Dendritic cell treated with granulocyte-macrophage colony-stimulating factor and Interleukin-4, amounts not matched to agents 40 ng/mL and 50 ng/mL, for 4 days (primary cell): Measurements from ENCODE around the gene KIF5A.

Experiments
- H3K27ac Mint-ChIP-seq: one replicate; pipeline ENCODE4 v1.8.0; 2022; ENCODE audit warnings: mild to moderate bottlenecking, mixed read lengths
- H3K27me3 Mint-ChIP-seq: one replicate; pipeline ENCODE4 v1.8.0; 2022; ENCODE audit warnings: mild to moderate bottlenecking, mixed read lengths
- H3K36me3 Mint-ChIP-seq: one replicate; pipeline ENCODE4 v1.8.0; 2022; ENCODE audit warnings: low read depth, mixed read lengths
- H3K4me1 Mint-ChIP-seq: one replicate; pipeline ENCODE4 v1.8.0; 2022; ENCODE audit warnings: low read depth, mixed read lengths
- H3K4me3 Mint-ChIP-seq: one replicate; pipeline ENCODE4 v1.8.0; 2022; ENCODE audit warnings: mild to moderate bottlenecking, moderate library complexity, mixed read lengths
- H3K9me3 Mint-ChIP-seq: one replicate; pipeline ENCODE4 v1.8.0; 2022; ENCODE audit warnings: mixed read lengths
- intact Hi-C: fragments of 100-400 bp; cut with micrococcal nuclease; formaldehyde crosslinking; loops from one replicate; pipeline ENCODE4 v1.15.0; 2022

The KIF5A gene

GRCh38 chr12:57627501-57628279 is 77.8 kb downstream of the KIF5A start:
- intact Hi-C loops, result no loop called here
- Mint-ChIP-seq H3K27ac (no peak overlapping the region), H3K9me3 (no peaks in the 10 kb centered on the region), H3K36me3 (no peaks in the 10 kb centered on the region), H3K27me3 (peaks cover 97% of the 10 kb centered on the region), H3K4me1 (peaks cover 44% of the 10 kb centered on the region), H3K4me3 (peak overlapping the region; percentile 46)

GRCh38 chr12:57628280-57629191 is 78.7 kb downstream of the KIF5A start:
- H3K36me3 Mint-ChIP-seq, result no peaks in the 10 kb centered on the region
- H3K27ac Mint-ChIP-seq, result no peak overlapping the region
- intact Hi-C loops, result no loop called here
- H3K27me3 Mint-ChIP-seq, result peaks cover 98% of the 10 kb centered on the region
- H3K9me3 Mint-ChIP-seq, result no peaks in the 10 kb centered on the region
- peaks cover 41% of the 10 kb centered on the region for H3K4me1 Mint-ChIP-seq
- H3K4me3 Mint-ChIP-seq, result no peak overlapping the region

- no peak overlapping the region for H3K4me3 Mint-ChIP-seq
- intact Hi-C loops, result loop anchor here (5.0 kb wide), 1 partner anchor 62 kb away; the partner anchor contains the start of gene OS9
- peaks cover 32% of the 10 kb centered on the region for H3K4me1 Mint-ChIP-seq
- H3K36me3 Mint-ChIP-seq, result no peaks in the 10 kb centered on the region
- H3K27ac Mint-ChIP-seq, result no peak overlapping the region
- H3K9me3 Mint-ChIP-seq, result no peaks in the 10 kb centered on the region
- H3K27me3 Mint-ChIP-seq, result peaks cover 92% of the 10 kb centered on the region
These were observed 80.1 kb downstream of the KIF5A start for GRCh38 chr12:57629897-57630471.

- Mint-ChIP-seq H3K9me3 (no peaks in the 10 kb centered on the region), H3K27me3 (peaks cover 90% of the 10 kb centered on the region), H3K36me3 (no peaks in the 10 kb centered on the region), H3K27ac (no peak overlapping the region), H3K4me1 (peaks cover 32% of the 10 kb centered on the region), H3K4me3 (no peak overlapping the region)
- intact Hi-C loops, result loop anchor here (5.0 kb wide), 1 partner anchor 61 kb away; the partner anchor contains the start of gene OS9
These were observed 81.1 kb downstream of the KIF5A start for GRCh38 chr12:57630891-57631433.

- Mint-ChIP-seq H3K36me3 (no peaks in the 10 kb centered on the region), H3K27ac (no peak overlapping the region), H3K4me3 (no peak overlapping the region), H3K4me1 (peaks cover 32% of the 10 kb centered on the region), H3K9me3 (no peaks in the 10 kb centered on the region), H3K27me3 (peaks cover 83% of the 10 kb centered on the region)
- intact Hi-C loops, result loop anchor here (5.0 kb wide), 1 partner anchor 61 kb away; the partner anchor contains the start of gene OS9
These were observed 81.8 kb downstream of the KIF5A start for GRCh38 chr12:57631566-57632072.

GRCh38 chr12:57632073-57632957 is 82.5 kb downstream of the KIF5A start:
- intact Hi-C loops, result loop anchor here (5.0 kb wide), 1 partner anchor 60 kb away; the partner anchor contains the start of gene OS9
- no peak overlapping the region for H3K27ac Mint-ChIP-seq
- H3K4me1 Mint-ChIP-seq, result peaks cover 26% of the 10 kb centered on the region
- H3K36me3 Mint-ChIP-seq, result no peaks in the 10 kb centered on the region
- no peaks in the 10 kb centered on the region for H3K9me3 Mint-ChIP-seq
- H3K27me3 Mint-ChIP-seq, result peaks cover 79% of the 10 kb centered on the region
- peak overlapping the region; percentile 68 for H3K4me3 Mint-ChIP-seq

GRCh38 chr12:57632958-57633840 is 83.4 kb downstream of the KIF5A start, which contains the start of gene B4GALNT1:
Gene B4GALNT1 (minus strand): TSS chr12:57633201. CDS start chr12:57632132, 1,069 bp downstream.
- Mint-ChIP-seq H3K9me3 (no peaks in the 10 kb centered on the region), H3K27ac (no peak within 1 kb of the TSS), H3K36me3 (no peaks in the 10 kb centered on the region), H3K27me3 (peaks cover 70% of the 10 kb centered on the region), H3K4me1 (peaks cover 17% of the 10 kb centered on the region), H3K4me3 (peak within 1 kb of the TSS; percentile 68)
- intact Hi-C loops, result loop anchor here (5.0 kb wide), 1 partner anchor 59 kb away; the partner anchor contains the start of gene OS9
